Right lobe of liver (tissue), 4 donors: ENCODE data around the gene DCAF11.

Experiments used
- CTCF ChIP-seq, 4 donors: fragments of 200-600 bp in 3 of 4; fragments of 450-650 bp in 1 of 4; IDR thresholded peaks; one replicate each; pipeline versions ENCODE4 v1.5.1 to v1.8.0; 2016 to 2022; ENCODE audit warnings: antibody characterized with exemption in 4 of 4, mild to moderate bottlenecking in 2 of 4
- POLR2A ChIP-seq: fragments of 450-650 bp; IDR thresholded peaks from one replicate; pipeline ENCODE4 v1.6.1; 2017; ENCODE audit warnings: antibody characterized with exemption, mild to moderate bottlenecking
- donor health status: DM: no; HTN: no; CAD: no.
- donor health status: DM: no; HTN: no; CAD: no.
- donor health status: DM: no; HTN: yes; CAD: no.

- TF ChIP-seq CTCF (IDR thresholded peaks at IDR 0.05) (no peak), POLR2A (no peak)
Measured at GRCh38 chr14:24151404-24152080, 37.0 kb downstream of the DCAF11 start.
